DMS79 treated with DMSO at 0.1 percent for 48 hours (cell line): Measurements from ENCODE around the gene KCNC1.

Experiments
- DNase-seq: peaks from one replicate; lab custom pipeline; 2025; lab: John Stamatoyannopoulos, UW

KCNC1 gene

GRCh38 chr11:17827006-17827405, 92.4 kb downstream of the KCNC1 start:
- DNase-seq, result peak; percentile 82

- no peak for DNase-seq
These were observed 93.8 kb downstream of the KCNC1 start for GRCh38 chr11:17828311-17828751.

- no peak for DNase-seq
These were observed 96.6 kb downstream of the KCNC1 start for GRCh38 chr11:17831228-17831627.

GRCh38 chr11:17831883-17832282, 97.3 kb downstream of the KCNC1 start:
- no peak for DNase-seq
